Measurements from ENCODE around the gene ZSWIM8. TPM values are rescaled to one million over a fixed set of nuclear protein-coding genes. Genes with fewer than 3 reads are reported as not detected.

Gene ZSWIM8
- total and polyA plus RNA-seq, 2 experiments from 2014 or later = 63.7 to 115 TPM

DNA sequence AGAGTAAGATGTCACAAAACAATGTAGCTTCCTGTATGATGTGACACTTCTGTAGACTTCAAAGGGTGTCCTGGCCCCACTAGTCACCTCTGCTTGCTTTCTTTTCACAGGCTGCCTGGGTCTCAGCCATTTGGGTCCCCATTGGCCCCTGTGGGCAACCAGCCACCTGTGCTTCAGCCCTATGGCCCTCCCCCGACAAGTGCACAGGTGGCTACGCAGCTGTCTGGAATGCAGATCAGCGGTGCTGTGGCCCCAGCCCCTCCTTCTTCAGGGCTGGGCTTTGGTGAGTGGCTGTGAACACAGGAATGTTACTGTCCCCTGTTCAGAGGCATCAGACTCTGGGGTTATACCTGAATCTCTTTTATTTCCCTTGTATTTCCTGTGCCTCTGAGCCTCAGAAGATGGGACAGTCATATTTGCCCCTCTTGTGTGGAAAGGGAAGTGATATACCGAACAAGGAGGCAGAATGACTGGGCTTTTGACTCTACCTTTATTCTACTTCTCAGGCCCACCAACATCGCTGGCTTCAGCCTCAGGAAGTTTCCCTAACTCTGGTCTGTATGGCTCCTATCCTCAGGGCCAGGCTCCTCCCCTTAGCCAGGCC is 25.8 kb upstream of the ZSWIM8 start:
- H3K27ac ChIP-seq = no peak overlapping the region
- no peak overlapping the region for H3K4me3 ChIP-seq
- no peaks in the 10 kb centered on the region for H3K9me3 ChIP-seq (ENCODE audit: low read depth)
- no peaks in the 10 kb centered on the region for H3K4me1 ChIP-seq (ENCODE audit: low read depth)
- no peaks in the 10 kb centered on the region for H3K27me3 ChIP-seq
- peaks cover 49% of the 10 kb centered on the region for H3K36me3 ChIP-seq
- no peak for DNase-seq (ENCODE audit: low read depth in 1 of 2, low spot score in 1 of 2)
- no peak for TF ChIP-seq CTCF (IDR thresholded peaks at IDR 0.05; ENCODE audit: low read depth, low read length)

GRCh38 chr10:73761781-73762180 is 23.6 kb upstream of the ZSWIM8 start:
- H3K27ac ChIP-seq = no peak overlapping the region
- H3K9me3 ChIP-seq (ENCODE audit: low read depth) = no peaks in the 10 kb centered on the region
- no peaks in the 10 kb centered on the region for H3K27me3 ChIP-seq
- no peak for DNase-seq (ENCODE audit: low read depth in 1 of 2, low spot score in 1 of 2)
- H3K36me3 ChIP-seq = peaks cover 63% of the 10 kb centered on the region
- no peak for TF ChIP-seq CTCF (IDR thresholded peaks at IDR 0.05; ENCODE audit: low read depth, low read length)
- H3K4me1 ChIP-seq (ENCODE audit: low read depth) = no peaks in the 10 kb centered on the region
- H3K4me3 ChIP-seq = no peak overlapping the region

- H3K4me3 ChIP-seq = no peak overlapping the region
- no peaks in the 10 kb centered on the region for H3K4me1 ChIP-seq (ENCODE audit: low read depth)
- H3K9me3 ChIP-seq (ENCODE audit: low read depth) = no peaks in the 10 kb centered on the region
- peaks cover 71% of the 10 kb centered on the region for H3K36me3 ChIP-seq
- H3K27me3 ChIP-seq = no peaks in the 10 kb centered on the region
- no peak overlapping the region for H3K27ac ChIP-seq
- no peak for DNase-seq (ENCODE audit: low read depth in 1 of 2, low spot score in 1 of 2)
- no peak for TF ChIP-seq CTCF (IDR thresholded peaks at IDR 0.05; ENCODE audit: low read depth, low read length)
Measured at GRCh38 chr10:73762915-73763314, 22.5 kb upstream of the ZSWIM8 start.

GRCh38 chr10:73763343-73763742 is 22.1 kb upstream of the ZSWIM8 start:
- no peak for DNase-seq (ENCODE audit: low read depth in 1 of 2, low spot score in 1 of 2)
- Histone ChIP-seq H3K27ac (no peak overlapping the region), H3K4me1 (ENCODE audit: low read depth) (no peaks in the 10 kb centered on the region), H3K9me3 (ENCODE audit: low read depth) (no peaks in the 10 kb centered on the region), H3K4me3 (no peak overlapping the region), H3K27me3 (no peaks in the 10 kb centered on the region), H3K36me3 (peaks cover 76% of the 10 kb centered on the region)
- no peak for TF ChIP-seq CTCF (IDR thresholded peaks at IDR 0.05; ENCODE audit: low read depth, low read length)

- Histone ChIP-seq H3K36me3 (peaks cover 77% of the 10 kb centered on the region), H3K4me1 (ENCODE audit: low read depth) (no peaks in the 10 kb centered on the region), H3K9me3 (ENCODE audit: low read depth) (no peaks in the 10 kb centered on the region), H3K4me3 (no peak overlapping the region), H3K27me3 (no peaks in the 10 kb centered on the region), H3K27ac (no peak overlapping the region)
- no peak for TF ChIP-seq CTCF (IDR thresholded peaks at IDR 0.05; ENCODE audit: low read depth, low read length)
- DNase-seq (ENCODE audit: low read depth in 1 of 2, low spot score in 1 of 2) = no peak
Measured at GRCh38 chr10:73765066-73765465, 20.3 kb upstream of the ZSWIM8 start.
